Lower lobe of right lung (tissue), 2 donors: ENCODE measurements around the gene HMG20A. TPM values are rescaled to one million over a fixed set of nuclear protein-coding genes. Genes with fewer than 3 reads are reported as not detected.

ENCODE experiments used
- ATAC-seq, 2 donors: fragments of 200-7000 bp; cut with Tn5 transposase; one replicate each; pipeline ENCODE4 v1.9.1; 2020 to 2022; ENCODE audit warnings: mild to moderate bottlenecking in 2 of 2, moderate library complexity in 2 of 2
- DNase-seq: peaks from one replicate; pipeline ENCODE4 v3.0.0-alpha.2; 2020
- H3K27ac ChIP-seq: fragments of 200-600 bp; one replicate; pipeline ENCODE4 v1.8.0; 2022
- H3K27me3 ChIP-seq: fragments of 200-600 bp; one replicate; pipeline ENCODE4 v1.8.0; 2022; ENCODE audit warnings: low read depth
- H3K36me3 ChIP-seq: fragments of 200-600 bp; one replicate; pipeline ENCODE4 v1.8.0; 2022; ENCODE audit warnings: mild to moderate bottlenecking
- H3K4me1 ChIP-seq: fragments of 200-600 bp; one replicate; pipeline ENCODE4 v1.8.0; 2022
- H3K4me3 ChIP-seq: fragments of 200-600 bp; one replicate; pipeline ENCODE4 v1.8.0; 2022; ENCODE audit warnings: mild to moderate bottlenecking
- H3K9me3 ChIP-seq: fragments of 200-600 bp; one replicate; pipeline ENCODE4 v1.8.0; 2022
- intact Hi-C: fragments of 100-400 bp; cut with DNase I; formaldehyde crosslinking; loops from one replicate; pipeline ENCODE4 v1.11.0; 2022
- total RNA-seq: library from RNA; stranded (reverse); fragmentation: NEBNext Ultra II Directional; extraction: Animal tissue kit (Norgen Biotek cat#: 25700); gene quantifications from one replicate; pipeline ENCODE4 v1.2.1, GENCODE V29; 2021
- TF ChIP-seq, protein P1 (sequence below): fragments of 200-600 bp; IDR thresholded peaks from one replicate; pipeline ENCODE4 v1.8.0; 2022; ENCODE audit warnings: antibody characterized with exemption, mild to moderate bottlenecking
- donor health status: DM: no; HTN: yes; CAD: no; lungs with severe emphysema.

The HMG20A gene
- total RNA-seq, 1 donor from 2014 or later: 40.9 TPM

GRCh38 chr15:77413699-77414349, 6.9 kb upstream of the HMG20A start:
- Histone ChIP-seq H3K4me3 (no peak overlapping the region), H3K27me3 (no peaks in the 10 kb centered on the region), H3K36me3 (no peaks in the 10 kb centered on the region), H3K27ac (no peak overlapping the region), H3K4me1 (peaks cover 62% of the 10 kb centered on the region), H3K9me3 (no peaks in the 10 kb centered on the region)
- TF ChIP-seq, protein P1, sequence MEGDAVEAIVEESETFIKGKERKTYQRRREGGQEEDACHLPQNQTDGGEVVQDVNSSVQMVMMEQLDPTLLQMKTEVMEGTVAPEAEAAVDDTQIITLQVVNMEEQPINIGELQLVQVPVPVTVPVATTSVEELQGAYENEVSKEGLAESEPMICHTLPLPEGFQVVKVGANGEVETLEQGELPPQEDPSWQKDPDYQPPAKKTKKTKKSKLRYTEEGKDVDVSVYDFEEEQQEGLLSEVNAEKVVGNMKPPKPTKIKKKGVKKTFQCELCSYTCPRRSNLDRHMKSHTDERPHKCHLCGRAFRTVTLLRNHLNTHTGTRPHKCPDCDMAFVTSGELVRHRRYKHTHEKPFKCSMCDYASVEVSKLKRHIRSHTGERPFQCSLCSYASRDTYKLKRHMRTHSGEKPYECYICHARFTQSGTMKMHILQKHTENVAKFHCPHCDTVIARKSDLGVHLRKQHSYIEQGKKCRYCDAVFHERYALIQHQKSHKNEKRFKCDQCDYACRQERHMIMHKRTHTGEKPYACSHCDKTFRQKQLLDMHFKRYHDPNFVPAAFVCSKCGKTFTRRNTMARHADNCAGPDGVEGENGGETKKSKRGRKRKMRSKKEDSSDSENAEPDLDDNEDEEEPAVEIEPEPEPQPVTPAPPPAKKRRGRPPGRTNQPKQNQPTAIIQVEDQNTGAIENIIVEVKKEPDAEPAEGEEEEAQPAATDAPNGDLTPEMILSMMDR: no peak
- ATAC-seq: no peak
- DNase-seq: no peak
- intact Hi-C loops: no loop called here

- H3K27me3 ChIP-seq: no peaks in the 10 kb centered on the region
- H3K27ac ChIP-seq: no peak overlapping the region
- TF ChIP-seq, protein P1: no peak
- H3K36me3 ChIP-seq: no peaks in the 10 kb centered on the region
- intact Hi-C loops: no loop called here
- H3K4me3 ChIP-seq: no peak overlapping the region
- DNase-seq (no peak), ATAC-seq (no peak)
- H3K9me3 ChIP-seq: no peaks in the 10 kb centered on the region
- peaks cover 55% of the 10 kb centered on the region for H3K4me1 ChIP-seq
Observed at GRCh38 chr15:77414789-77415442, 5.8 kb upstream of the HMG20A start.

GRCh38 chr15:77415450-77416147, 5.1 kb upstream of the HMG20A start:
- Histone ChIP-seq H3K4me1 (peaks cover 49% of the 10 kb centered on the region), H3K27ac (peak overlapping the region; percentile 21), H3K4me3 (no peak overlapping the region), H3K9me3 (no peaks in the 10 kb centered on the region), H3K36me3 (no peaks in the 10 kb centered on the region), H3K27me3 (no peaks in the 10 kb centered on the region)
- ATAC-seq (no peak), DNase-seq (no peak)
- TF ChIP-seq, protein P1: no peak
- intact Hi-C loops: no loop called here

DNA sequence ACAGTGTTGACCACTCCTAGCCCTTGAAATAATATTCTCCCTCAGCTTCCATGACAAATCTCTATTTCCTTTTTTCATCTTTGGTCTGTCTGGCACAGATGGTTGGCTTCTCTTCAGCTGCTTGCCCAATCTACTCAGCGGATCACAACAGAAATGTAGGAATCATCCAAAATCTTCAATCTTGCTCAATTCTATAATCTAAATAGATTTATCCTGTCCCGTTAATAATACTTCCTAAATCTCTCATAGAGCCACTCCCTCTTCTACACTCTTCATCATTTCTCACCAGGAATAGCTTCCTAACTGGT, 4.6 kb upstream of the HMG20A start:
- TF ChIP-seq, protein P1: no peak
- H3K27me3 ChIP-seq: no peaks in the 10 kb centered on the region
- H3K9me3 ChIP-seq: no peaks in the 10 kb centered on the region
- H3K36me3 ChIP-seq: no peaks in the 10 kb centered on the region
- ATAC-seq (no peak), DNase-seq (no peak)
- H3K4me3 ChIP-seq: no peak overlapping the region
- peak overlapping the region; percentile 21 for H3K27ac ChIP-seq
- peaks cover 44% of the 10 kb centered on the region for H3K4me1 ChIP-seq
- intact Hi-C loops: no loop called here

- ATAC-seq: no peak
- peaks cover 51% of the 10 kb centered on the region for H3K4me1 ChIP-seq
Observed at GRCh38 chr15:77416954-77417353, 3.7 kb upstream of the HMG20A start.

More at GRCh38 chr15:77416954-77417353, 3.7 kb upstream of the HMG20A start:
- TF ChIP-seq, protein P1: no peak
- H3K9me3 ChIP-seq: no peaks in the 10 kb centered on the region
- no peak overlapping the region for H3K4me3 ChIP-seq
- no peaks in the 10 kb centered on the region for H3K27me3 ChIP-seq
- H3K27ac ChIP-seq: no peak overlapping the region
- intact Hi-C loops: no loop called here
- no peak for DNase-seq
- H3K36me3 ChIP-seq: no peaks in the 10 kb centered on the region
